Brain microvascular endothelial cell (primary cell): ENCODE measurements around the gene IL17B.

Experiments
- DNase-seq: peaks from one replicate; pipeline ENCODE4 v3.0.0-alpha.2; 2020
- H3K27ac ChIP-seq: fragments of 250-450 bp; sonication (Bioruptor Pico); 2 replicates; pipeline ENCODE4 v1.5.1; 2020; ENCODE audit warnings: mild to moderate bottlenecking, moderate library complexity
- H3K27me3 ChIP-seq: fragments of 250-450 bp; sonication (Bioruptor Pico); replicated peaks from 2 replicates; pipeline ENCODE4 v1.5.1; 2020; ENCODE audit warnings: mild to moderate bottlenecking
- H3K36me3 ChIP-seq: fragments of 250-450 bp; sonication (Bioruptor Pico); replicated peaks from 2 replicates; pipeline ENCODE4 v1.5.1; 2020; ENCODE audit warnings: mild to moderate bottlenecking
- H3K4me3 ChIP-seq: 2 replicates; pipeline ENCODE4 v1.5.1; 2011; ENCODE audit warnings: low read depth, mild to moderate bottlenecking, control low read depth, low read length, moderate library complexity
- CTCF ChIP-seq: IDR thresholded peaks from 2 replicates; pipeline ENCODE4 v1.5.1; 2011; ENCODE audit warnings: low read depth, mild to moderate bottlenecking, moderate library complexity, low read length, control low read depth, inconsistent platforms; ENCODE audit errors: missing control alignments
- in situ Hi-C: cut with HindIII; loops from 2 replicates; pipeline ENCODE4 v1.10.0; 2017; ENCODE audit warnings: low sequenced_read_pairs, low pct_ligation_motif_present

IL17B gene

GRCh38 chr5:149421372-149421685 lies 42.2 kb upstream of the IL17B start:
- in situ Hi-C loops = no loop called here
- no peaks in the 10 kb centered on the region for H3K27me3 ChIP-seq
- H3K36me3 ChIP-seq = peaks cover 79% of the 10 kb centered on the region
- no peak for DNase-seq
- H3K4me3 ChIP-seq = no peak overlapping the region
- peak overlapping the region; percentile 85 for H3K27ac ChIP-seq
- TF ChIP-seq CTCF = no peak

GRCh38 chr5:149420545-149421371 lies 41.7 kb upstream of the IL17B start:
- no peak overlapping the region for H3K4me3 ChIP-seq
- no peaks in the 10 kb centered on the region for H3K27me3 ChIP-seq
- no peak for TF ChIP-seq CTCF
- in situ Hi-C loops = no loop called here
- no peak for DNase-seq
- H3K27ac ChIP-seq = peak overlapping the region; percentile 85
- peaks cover 79% of the 10 kb centered on the region for H3K36me3 ChIP-seq

- peaks cover 78% of the 10 kb centered on the region for H3K36me3 ChIP-seq
- no peak for TF ChIP-seq CTCF
- H3K27ac ChIP-seq = peak overlapping the region; percentile 85
- no peak for DNase-seq
- H3K27me3 ChIP-seq = no peaks in the 10 kb centered on the region
- in situ Hi-C loops = no loop called here
- H3K4me3 ChIP-seq = no peak overlapping the region
These were observed 40.9 kb upstream of the IL17B start for GRCh38 chr5:149419859-149420544.

GRCh38 chr5:149419532-149419858 lies 40.4 kb upstream of the IL17B start:
- no peak for DNase-seq
- Histone ChIP-seq H3K36me3 (peaks cover 76% of the 10 kb centered on the region), H3K27ac (peak overlapping the region; percentile 85), H3K27me3 (no peaks in the 10 kb centered on the region), H3K4me3 (no peak overlapping the region)
- no peak for TF ChIP-seq CTCF
- in situ Hi-C loops = no loop called here

GRCh38 chr5:149418910-149419531 lies 39.9 kb upstream of the IL17B start:
- peaks cover 78% of the 10 kb centered on the region for H3K36me3 ChIP-seq
- TF ChIP-seq CTCF = no peak
- H3K27ac ChIP-seq = peak overlapping the region; percentile 85
- in situ Hi-C loops = no loop called here
- H3K27me3 ChIP-seq = no peaks in the 10 kb centered on the region
- no peak overlapping the region for H3K4me3 ChIP-seq
- DNase-seq = no peak
